HG03342 (cell line): ENCODE data around the gene CDCA4.

ENCODE experiments used
- ATAC-seq: cut with Tn5 transposase; IDR thresholded peaks from one replicate; pipeline ENCODE4 v1.9.1; 2021; ENCODE audit warnings: mild to moderate bottlenecking, moderate library complexity; ENCODE audit not compliant: unreplicated experiment

Gene CDCA4

DNA sequence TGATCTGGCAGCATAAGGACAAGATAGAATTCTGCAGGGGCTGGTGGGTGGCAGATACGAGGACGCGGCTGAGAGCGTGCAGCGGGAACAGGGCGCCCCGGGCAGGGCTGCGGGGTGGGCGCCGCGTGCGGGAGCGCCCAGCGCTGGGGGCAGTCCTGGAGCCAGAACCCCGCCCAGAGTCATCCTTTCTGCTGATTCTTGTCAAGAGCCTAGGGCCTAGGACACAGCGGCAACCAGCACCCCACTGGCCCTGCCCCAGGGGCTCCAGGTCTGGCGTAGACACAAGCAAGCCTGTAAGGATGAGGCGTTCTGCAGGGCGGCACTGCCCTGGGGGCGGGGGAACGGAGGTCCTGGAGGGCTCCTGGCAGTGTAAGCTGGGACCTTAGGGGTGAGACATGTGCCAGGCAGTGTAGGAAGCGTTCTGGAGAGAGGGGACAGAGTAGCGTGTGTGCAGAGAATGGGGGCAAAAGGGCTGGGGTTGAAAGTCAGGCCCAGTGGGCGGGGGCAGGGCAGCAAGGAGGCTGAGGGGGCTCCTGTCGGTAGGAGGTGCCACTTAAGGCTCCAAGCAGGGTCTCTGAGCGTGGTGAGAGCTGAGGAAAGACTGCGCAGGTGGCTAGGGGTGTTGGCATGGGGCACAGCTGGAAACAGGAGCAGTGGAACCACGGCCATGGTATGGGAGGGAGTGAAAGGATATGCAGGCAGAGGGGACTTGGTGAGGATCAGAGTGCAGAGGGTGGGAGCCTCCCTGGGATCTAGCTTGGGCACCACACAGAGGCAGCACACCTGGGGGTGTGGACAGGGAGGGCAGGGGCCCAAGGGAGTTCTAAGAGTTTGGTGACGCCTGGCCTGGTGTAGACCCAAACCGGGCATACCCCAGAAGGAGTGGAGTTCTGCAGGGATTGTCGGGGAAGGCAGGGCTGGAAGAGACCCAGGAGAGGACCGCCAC lies 41.9 kb downstream of the CDCA4 start:
- no peak for ATAC-seq

- ATAC-seq, result no peak
These were observed 42.9 kb downstream of the CDCA4 start, which contains the start of gene AHNAK2 for GRCh38 chr14:104977681-104978653. Gene AHNAK2 (minus strand): TSS chr14:104978374. CDS start chr14:104978237, 137 bp downstream.

DNA sequence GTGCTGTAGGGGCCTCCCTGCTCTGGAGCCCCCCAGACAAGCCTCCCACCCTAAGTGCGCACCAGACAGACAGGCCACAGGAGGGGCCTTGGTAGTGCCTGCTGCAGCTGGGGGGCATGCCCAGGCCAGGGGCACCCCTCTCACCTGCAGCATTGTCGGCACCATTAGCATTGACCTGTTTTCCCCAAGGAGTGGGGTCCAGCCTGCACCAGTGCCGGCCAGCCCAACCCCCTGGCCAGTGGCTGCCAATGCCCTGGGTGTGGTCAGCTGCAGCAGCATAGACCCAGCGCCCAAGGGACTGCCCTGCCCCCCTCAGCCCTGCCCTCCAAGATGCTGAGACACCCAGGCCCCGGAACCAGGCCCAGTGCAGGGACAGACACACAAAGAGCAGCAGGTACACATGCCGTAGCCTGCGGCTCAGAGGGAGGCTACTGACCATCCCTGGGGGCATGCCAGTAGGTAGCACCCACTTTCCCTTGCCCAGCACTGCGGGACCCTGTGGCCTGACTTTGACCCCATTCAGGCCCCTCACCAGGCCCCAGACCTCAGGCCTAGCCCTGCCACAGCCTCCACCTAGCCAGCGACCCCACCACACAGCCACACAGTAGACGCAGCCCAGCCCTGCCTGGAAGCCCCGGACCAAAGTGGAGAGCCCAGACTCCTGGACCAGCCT lies 43.7 kb downstream of the CDCA4 start:
- ATAC-seq, result no peak

DNA sequence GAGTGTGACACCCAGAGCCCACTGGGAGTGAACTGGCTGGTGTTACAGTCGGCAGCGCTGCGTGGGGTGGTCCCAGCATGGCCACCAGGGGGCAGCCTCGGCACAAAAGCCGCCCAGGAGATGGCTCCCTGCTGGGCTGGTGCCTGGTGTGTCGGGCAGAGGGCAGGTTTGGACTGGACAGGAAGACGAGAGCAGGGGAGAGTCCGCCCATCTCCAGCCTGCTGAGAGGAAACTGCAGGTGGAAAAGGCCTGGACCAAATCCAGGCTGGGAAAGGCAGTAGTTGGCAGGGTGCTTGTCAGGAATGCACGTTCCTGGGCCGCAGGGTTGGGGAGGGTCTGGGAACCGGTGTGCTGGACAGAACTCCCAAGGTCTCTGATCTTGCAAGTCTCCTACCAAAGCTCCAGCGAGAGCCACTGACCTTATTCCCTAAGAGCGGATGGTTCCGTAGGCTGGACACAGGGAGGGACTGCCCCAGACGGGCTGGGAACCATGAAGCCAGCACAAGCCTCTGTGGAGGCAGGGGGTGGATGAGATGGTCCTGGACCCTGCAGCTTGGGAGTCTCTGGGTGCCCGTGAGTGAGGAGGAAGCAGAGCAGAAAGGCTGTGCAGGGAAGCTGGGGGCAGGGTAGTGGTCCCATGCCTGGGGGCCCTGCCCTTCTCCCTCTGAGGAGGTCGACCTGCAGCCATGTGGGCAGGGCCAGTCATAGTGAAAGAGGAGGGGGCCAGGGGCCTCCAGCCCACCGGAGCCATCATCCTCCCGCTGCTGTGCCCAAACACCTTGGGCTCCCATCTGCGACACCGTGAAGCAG lies 44.5 kb downstream of the CDCA4 start:
- no peak for ATAC-seq

DNA sequence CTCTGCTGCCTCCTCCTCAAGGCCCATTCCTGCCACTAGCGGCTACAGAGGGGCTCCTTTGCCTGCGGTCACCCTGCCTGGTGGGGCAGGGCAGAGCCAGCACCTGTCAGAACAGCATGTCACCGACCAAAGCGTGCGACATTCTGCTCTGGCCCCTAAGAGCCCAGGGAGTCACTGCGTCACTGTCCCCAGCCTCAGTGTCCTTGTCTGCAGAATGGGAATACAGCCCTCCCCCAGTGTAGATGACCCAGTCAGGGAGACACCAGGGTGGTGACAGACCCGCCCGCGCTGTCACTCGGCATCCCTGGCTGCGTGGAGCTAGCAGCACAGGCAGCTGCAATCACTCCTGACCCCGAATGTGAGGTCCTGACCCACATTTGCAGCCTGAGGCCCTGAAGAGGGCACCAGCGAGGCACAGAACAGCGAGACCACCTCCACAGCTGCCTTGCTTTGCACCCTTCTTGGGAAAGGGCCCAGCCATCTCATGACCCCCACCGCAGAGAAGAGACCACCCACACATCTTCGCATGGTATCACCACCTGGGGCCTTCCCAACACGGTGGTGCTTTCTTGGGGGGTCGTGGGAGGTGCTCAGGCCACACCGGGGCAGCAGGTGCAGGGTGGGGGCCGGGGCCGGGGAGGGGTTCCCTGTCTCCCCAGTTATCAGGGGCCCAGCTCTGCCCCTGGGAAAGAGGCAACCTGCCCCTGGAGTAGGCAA lies 45.2 kb downstream of the CDCA4 start:
- no peak for ATAC-seq

- no peak for ATAC-seq
These were observed 46.1 kb downstream of the CDCA4 start for GRCh38 chr14:104974665-104975390.

DNA sequence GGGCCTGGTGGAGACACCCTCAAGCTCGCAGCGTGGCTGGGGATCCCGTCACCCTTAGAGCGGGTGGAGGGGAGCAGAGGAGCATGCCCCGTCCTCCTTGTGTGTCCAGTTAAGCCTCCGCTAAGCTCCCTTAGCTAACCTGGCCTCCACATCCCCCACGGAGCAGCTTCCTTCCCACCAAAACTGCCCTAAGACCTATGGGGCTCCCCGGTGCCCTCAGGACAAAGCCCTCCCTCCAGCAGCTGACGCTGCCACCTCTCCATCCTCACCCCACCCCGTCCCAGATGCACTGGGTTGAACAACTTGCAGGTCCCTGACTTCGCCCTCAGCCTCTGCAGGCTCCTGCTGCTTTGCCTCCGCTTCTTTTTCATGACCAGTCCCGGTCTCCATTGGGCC lies 46.7 kb downstream of the CDCA4 start:
- ATAC-seq, result no peak

DNA sequence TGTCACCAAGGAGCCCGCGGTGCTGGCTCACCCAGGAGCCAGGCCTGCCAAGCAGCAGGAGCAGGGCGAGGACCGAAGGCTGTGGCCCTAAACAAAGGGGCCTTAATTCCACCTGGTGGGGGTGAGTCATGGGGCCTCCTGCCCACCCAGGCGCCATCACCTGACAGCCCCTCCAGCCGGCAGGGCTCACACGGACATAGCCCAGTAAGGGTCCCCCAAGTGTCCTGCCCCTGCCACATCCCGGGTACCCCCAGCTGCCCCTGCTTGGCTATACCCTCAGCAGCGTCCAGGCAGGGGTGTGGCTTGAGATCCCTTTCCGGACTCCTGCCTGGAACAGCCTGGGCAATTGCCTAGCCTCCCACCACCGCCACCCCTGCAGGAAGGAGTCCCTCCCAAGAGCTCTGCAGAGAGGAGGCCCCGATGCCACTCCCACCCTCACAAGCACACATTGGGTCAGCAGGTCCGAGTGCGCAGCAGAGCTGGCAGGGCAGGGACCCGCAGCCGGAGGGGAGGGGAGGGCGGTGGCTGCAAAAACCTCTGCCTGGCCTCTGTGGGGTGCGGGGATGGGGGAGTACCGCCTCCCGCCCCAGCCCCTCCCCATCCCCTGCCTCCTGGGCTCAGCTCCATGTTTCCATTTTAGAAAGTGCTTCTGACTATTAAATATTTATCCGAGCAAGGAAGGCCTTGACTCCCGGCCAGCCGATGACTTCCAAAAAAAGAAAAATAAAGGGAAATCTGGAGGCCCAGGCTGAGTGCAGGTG lies 47.3 kb downstream of the CDCA4 start:
- ATAC-seq, result no peak

DNA sequence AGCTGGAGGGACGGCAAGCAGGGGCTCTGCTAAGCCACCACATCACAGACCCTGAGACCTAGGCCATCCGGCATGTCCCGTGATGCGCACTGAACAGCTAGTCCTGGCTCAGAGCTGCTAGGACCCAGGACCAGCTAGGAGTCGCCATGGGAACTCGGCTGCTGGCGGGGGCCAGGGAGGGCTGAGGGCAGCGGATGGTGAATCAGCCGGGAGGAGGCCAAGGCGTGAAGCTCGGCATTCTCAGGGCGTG lies 47.8 kb downstream of the CDCA4 start:
- no peak for ATAC-seq

- no peak for ATAC-seq
These were observed 48.4 kb downstream of the CDCA4 start for GRCh38 chr14:104972301-104973134.

DNA sequence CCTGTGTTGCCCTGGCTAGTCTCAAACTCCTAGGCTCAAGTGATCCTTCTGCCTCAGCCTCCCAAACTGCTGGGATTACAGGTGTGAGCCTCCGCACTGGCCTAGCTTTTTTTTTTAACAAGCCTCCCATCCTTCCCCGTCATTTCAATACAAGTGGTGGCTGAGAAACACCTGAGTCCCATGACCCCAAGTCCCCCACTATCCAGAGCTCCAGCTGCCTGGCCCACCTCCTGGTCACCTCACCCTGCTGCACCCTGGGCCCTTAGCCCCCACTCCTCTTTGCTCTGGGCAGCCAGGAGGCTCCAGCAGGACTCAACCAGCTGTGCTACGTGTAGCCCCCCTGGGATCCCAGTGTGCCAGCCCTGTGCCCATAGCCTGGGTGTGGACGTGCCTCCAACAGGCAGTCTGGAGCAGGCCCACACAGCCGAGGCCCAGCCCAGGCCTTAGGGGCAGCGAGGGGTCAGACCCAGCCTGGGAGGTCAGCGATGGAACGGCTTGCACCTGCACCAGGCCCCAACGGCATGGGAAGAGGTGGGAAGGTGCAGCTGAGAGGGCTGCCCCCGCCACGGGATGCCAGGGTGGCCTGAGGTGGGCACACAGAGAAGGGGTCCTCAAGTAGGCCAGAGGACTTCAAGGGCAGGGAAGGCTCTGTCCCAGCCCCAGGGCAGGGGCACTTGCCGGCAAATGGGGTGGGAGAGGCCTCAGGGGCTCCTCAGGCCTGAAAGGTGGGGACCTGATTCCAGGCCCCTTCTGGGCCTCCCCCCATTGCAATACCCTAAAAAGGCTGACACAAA lies 49.2 kb downstream of the CDCA4 start:
- no peak for ATAC-seq

DNA sequence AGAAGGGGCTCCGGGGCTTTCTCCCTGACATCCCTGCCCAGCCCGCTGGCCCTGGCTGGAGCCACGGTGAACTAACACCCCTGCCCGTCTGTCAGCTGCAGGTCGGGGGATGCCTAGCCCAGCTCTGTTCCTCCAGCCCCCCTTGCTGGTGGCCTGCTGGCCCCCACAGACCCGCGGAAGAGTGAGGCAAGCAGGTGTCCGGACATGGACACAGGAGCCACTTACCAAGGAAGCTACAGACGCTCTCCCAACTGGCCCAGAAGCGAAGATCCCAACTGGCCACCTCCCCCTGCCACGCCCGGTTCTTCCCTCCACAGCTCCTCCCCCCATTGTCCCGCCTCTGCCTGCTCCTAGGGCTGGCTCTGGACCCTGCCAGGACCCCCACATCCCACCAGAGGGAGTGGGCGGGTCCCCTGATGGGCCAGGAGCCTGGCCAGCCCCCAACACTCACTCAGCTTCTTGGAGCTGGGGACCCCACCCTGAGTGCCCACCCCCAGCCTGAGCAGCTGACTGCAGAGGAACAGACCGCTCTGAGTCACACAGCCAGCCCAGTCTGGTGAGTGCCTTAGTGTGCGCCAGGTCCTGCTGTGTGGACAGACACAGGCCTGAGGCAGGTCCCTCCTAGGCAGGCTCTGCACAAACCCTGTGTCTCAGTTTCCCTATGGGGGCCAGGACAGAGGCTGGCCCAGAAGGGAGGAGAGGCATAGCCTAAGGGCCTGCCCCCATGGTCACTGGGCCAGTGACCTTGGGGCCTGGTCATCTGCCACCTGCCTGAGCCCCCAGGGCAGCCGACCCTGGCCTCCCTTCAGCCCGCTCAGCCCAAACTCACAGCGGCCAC lies 50.4 kb downstream of the CDCA4 start:
- no peak for ATAC-seq

DNA sequence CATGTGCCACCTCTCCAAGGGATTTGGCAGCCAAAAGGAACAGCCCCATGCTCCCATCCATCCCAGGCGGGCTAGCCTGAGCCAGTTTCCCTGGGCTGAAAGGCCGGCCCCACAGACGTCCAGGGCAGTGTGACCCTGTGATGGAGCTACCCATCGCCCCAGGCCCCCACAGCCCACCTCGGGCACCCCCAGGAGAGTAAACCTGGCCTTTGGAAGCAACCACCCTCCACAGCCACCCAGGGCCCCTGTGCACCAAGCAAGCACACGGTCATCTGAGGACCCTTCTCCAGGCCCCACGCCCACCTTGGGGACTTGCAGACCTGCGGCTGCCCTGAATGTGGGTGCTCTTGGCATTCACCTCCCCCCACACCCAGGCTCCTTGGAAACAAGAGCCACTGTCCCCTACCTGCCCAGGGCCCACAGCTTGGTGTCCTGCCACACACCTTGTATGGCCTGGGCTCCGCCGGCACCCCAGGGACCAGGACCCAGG lies 51.1 kb downstream of the CDCA4 start:
- no peak for ATAC-seq

- no peak for ATAC-seq
These were observed 52.1 kb downstream of the CDCA4 start for GRCh38 chr14:104968541-104969401.

DNA sequence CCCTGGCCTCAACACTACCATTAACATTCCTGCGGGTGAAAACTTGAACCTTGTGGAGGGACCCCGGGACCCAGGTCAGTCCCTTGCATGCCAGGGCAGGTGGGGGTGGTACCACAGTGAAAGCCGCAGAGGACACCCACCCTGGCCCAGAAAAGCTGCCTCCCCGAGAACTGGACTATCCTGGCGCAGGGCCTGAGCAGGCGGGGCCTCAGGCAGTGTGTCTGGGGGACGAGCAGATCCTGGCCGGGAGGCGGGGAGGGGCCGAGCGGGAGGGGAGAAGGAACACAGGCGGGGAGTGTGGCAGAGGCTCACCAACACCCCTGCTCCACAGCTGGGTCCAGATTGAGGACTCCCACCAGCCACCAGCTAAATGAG lies 52.7 kb downstream of the CDCA4 start:
- no peak for ATAC-seq
